ENCODE results near the gene GFOD1.

The GFOD1 gene

DNA sequence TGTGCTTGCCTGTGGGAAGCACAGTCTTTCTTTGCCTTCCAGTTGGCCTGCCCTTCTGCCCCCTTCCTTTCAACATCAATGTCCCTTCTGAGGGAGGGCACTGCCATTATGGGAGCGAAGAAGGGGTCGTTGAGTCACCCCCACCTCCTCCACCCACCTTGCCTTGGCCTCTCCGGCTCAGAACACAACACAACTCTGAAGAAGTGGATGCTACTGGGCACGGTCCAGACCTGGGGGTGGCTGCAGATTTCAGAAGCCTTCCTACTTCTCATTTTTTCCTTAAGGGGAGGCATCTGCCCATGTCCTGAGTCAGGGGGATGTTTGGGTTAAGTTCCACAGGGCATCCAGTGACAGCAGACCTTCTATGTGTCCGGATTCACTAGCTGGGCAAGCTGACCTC lies 72.1 kb downstream of the GFOD1 start:
- TF ChIP-seq, protein P1, sequence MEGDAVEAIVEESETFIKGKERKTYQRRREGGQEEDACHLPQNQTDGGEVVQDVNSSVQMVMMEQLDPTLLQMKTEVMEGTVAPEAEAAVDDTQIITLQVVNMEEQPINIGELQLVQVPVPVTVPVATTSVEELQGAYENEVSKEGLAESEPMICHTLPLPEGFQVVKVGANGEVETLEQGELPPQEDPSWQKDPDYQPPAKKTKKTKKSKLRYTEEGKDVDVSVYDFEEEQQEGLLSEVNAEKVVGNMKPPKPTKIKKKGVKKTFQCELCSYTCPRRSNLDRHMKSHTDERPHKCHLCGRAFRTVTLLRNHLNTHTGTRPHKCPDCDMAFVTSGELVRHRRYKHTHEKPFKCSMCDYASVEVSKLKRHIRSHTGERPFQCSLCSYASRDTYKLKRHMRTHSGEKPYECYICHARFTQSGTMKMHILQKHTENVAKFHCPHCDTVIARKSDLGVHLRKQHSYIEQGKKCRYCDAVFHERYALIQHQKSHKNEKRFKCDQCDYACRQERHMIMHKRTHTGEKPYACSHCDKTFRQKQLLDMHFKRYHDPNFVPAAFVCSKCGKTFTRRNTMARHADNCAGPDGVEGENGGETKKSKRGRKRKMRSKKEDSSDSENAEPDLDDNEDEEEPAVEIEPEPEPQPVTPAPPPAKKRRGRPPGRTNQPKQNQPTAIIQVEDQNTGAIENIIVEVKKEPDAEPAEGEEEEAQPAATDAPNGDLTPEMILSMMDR (IDR thresholded peaks at IDR 0.05; ENCODE audit: insufficient read depth, missing control alignments): no peak
- FAIRE-seq (no peak), DNase-seq (ENCODE audit: insufficient read length, low spot score) (no peak)

DNA sequence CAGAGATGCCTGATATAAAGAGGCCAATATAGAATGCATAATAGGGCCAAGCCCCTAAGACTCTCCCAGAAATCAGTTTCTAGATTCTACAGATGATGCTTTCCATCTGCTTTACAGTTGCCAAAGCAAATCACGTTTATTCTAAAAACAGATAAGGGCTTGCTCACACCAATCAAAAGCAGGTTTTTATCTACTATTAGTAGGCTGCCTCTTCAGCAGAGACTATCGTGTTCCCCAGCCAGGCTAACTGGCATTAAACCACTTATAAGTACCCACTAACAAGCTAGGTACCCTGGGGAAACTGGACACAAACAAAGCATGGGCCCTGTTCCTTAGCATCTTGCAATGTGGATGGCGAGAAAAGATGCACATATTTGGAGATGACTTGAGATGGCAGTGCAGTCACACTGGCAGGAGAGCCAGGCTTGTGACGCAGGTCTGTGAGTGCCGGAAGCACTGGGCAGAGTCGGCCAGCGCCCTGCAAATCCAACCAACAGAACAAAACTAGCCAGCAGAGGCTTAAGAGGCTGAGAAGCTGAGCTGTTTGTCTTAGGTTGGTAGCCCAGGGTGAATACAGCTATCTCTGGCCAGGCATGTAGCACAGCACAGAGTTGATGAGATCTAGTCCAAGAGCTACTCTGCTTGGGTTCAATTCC lies 73.4 kb downstream of the GFOD1 start:
- TF ChIP-seq, protein P1 (IDR thresholded peaks at IDR 0.05; ENCODE audit: insufficient read depth, missing control alignments): no peak
- DNase-seq (ENCODE audit: insufficient read length, low spot score) (no peak), FAIRE-seq (no peak)

DNA sequence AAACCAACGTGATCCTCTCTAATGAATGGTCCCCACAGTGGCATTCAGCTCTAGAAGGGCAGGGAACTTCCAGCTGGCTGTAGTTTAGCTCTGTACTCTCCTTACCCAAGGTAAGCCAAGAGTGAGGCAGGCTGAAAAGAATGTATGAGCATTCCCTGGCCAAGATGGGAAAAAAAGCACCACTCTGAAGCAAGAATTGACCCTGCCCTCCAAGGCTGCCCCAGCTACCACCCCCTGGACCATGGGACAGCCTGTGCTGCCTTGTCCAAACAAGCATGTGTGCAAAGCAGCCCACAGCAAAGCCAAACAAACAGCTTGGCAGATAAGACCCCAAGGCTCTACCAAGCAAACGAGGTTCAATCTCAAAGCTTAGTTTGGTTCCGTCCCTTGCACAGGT lies 73.9 kb downstream of the GFOD1 start:
- DNase-seq (ENCODE audit: insufficient read length, low spot score) (no peak), FAIRE-seq (no peak)
- TF ChIP-seq, protein P1 (IDR thresholded peaks at IDR 0.05; ENCODE audit: insufficient read depth, missing control alignments): no peak

DNA sequence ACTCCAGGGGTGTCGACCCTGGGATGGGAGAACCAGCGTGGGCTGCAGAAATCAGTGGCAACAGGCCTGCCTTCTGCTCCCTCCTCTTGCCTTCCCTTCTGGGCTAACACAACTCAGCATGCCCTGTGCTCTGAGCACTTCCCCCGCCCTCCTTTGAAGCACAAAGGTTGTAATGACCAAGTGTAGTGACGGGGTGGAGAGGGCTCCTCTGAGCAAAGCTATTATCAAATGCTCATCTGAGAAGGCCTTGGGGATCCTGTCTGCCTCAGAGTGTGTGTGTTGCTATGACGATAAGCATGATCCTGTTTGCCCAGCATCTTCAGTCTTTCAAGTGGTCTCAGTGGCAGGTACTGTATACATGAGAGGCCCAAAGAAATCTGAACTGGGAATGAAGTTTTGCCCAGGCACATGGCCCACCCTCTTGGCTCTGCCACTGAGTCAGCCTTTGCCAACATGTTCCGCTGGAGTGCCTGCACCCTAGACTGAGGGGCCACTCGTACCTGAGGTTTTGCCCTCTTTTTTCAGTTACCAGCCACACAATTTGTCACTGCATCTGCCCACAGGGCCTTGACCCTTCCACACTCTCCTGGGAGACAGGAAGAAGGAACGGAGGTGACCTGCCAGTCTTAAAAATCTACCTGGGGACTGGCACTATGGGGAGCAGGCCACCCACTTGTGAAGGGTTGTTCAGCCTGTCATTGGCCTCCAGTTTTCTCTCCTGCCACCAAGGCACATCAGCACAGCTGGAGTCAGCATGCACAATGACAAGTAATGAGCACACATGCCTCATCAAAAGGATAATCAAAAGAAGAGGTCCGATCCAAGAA lies 74.5 kb downstream of the GFOD1 start:
- TF ChIP-seq, protein P1 (IDR thresholded peaks at IDR 0.05; ENCODE audit: insufficient read depth, missing control alignments): no peak
- no peak for DNase-seq (ENCODE audit: insufficient read length, low spot score)
- FAIRE-seq: no peak

DNA sequence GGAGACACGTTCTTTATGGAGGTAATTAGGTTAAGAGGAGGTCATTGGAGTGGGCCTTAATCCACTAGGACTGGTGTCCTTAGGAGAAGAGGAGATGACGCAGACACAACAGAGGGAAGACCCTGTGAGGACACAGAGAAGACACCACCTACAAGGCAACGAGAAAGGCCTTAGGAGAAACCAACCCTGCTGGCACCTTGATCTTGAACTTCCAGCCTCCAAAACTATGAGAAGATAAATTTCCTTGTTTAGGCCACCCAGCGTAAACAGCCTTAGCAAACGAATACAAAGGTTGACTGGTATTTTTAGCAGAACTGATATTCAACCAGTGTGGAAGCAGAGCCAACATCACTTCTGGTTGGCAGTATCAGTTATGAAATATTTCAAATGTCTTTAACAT lies 75.2 kb downstream of the GFOD1 start:
- DNase-seq (ENCODE audit: insufficient read length, low spot score) (no peak), FAIRE-seq (no peak)
- TF ChIP-seq, protein P1 (IDR thresholded peaks at IDR 0.05; ENCODE audit: insufficient read depth, missing control alignments): no peak

DNA sequence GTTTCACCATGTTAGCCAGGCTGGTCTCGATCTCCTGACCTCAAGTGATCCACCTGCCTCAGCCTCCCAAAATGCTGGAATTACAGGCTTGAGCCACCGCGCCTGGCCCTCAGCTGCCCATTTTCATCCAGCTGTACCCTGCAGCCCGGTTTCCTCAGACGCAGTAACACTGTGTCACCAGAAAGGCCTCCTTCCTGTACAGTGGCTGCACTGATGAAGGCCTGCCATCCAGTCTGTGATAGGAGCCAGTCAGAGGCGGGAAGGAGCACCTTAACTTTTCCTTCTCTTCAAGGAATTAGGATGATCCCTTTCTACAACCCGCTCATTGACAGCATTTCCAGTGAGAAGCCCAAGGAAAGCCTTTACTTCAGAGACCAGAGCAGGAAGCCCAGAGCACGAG lies 75.9 kb downstream of the GFOD1 start:
- no peak for DNase-seq (ENCODE audit: insufficient read length, low spot score)
- TF ChIP-seq, protein P1 (IDR thresholded peaks at IDR 0.05; ENCODE audit: insufficient read depth, missing control alignments): no peak
- no peak for FAIRE-seq

DNA sequence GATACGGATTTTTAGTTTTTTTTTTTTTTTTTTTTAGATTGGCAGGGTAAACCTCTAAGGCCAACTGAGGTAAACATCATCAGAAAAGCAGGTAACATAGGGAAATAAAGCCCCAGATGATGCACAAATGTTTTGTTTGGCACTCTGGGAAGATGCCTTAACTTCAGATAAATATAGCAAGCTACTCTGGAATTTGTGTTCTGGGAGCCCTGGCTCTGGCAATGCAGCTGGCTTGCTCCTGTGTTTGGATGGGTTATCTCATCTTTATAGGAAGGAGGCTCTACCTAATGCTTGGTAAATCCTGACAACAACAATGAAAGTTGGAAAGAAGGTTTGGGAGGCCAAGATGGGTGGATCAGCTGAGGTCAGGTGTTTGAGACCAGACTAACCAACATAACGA lies 77.4 kb downstream of the GFOD1 start:
- DNase-seq (ENCODE audit: insufficient read length, low spot score): no peak
- TF ChIP-seq, protein P1 (IDR thresholded peaks at IDR 0.05; ENCODE audit: insufficient read depth, missing control alignments): no peak
- FAIRE-seq: no peak

Data from D721Med (cell line).